ENCODE results near the gene PMP22.

DNA sequence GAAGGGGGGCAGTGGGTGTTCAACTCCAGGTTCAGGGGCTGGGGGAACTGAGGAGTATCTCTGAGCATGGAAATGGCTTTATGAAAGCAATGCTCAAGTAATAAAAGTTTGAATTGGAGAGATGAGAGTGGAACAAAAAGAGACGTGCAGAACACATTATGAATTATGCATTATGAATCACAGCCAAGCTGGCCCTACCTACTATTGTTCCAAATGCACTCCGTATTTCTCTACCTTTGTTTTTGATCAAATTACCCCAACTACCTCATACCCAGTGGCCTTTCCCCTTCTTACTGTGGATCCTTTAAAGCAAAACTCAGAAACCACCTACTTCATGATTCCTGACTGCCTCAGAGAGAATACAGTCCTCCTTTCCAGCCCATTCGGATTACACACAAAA is 38.1 kb upstream of the PMP22 start:
- TF ChIP-seq, protein P1, sequence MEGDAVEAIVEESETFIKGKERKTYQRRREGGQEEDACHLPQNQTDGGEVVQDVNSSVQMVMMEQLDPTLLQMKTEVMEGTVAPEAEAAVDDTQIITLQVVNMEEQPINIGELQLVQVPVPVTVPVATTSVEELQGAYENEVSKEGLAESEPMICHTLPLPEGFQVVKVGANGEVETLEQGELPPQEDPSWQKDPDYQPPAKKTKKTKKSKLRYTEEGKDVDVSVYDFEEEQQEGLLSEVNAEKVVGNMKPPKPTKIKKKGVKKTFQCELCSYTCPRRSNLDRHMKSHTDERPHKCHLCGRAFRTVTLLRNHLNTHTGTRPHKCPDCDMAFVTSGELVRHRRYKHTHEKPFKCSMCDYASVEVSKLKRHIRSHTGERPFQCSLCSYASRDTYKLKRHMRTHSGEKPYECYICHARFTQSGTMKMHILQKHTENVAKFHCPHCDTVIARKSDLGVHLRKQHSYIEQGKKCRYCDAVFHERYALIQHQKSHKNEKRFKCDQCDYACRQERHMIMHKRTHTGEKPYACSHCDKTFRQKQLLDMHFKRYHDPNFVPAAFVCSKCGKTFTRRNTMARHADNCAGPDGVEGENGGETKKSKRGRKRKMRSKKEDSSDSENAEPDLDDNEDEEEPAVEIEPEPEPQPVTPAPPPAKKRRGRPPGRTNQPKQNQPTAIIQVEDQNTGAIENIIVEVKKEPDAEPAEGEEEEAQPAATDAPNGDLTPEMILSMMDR (conservative IDR thresholded peaks at IDR 0.05), result no peak
- TF ChIP-seq ZFX (IDR thresholded peaks at IDR 0.05), result no peak
